Colonic mucosa (tissue), 4 donors: ENCODE results near the gene GPR35. TPM values are rescaled to one million over a fixed set of nuclear protein-coding genes. Genes with fewer than 3 reads are reported as not detected.

Source experiments
- DNase-seq: peaks from one replicate; pipeline ENCODE4 v3.0.0-alpha.2; 2020
- H3K27ac ChIP-seq: fragments of 200-600 bp; one replicate; pipeline ENCODE4 v1.8.0; 2021
- H3K27me3 ChIP-seq: fragments of 200-600 bp; one replicate; pipeline ENCODE4 v1.8.0; 2021
- H3K36me3 ChIP-seq: fragments of 200-600 bp; one replicate; pipeline ENCODE4 v1.8.0; 2021
- H3K4me1 ChIP-seq: fragments of 200-600 bp; one replicate; pipeline ENCODE4 v1.8.0; 2021; ENCODE audit warnings: mild to moderate bottlenecking
- H3K4me3 ChIP-seq: fragments of 200-600 bp; one replicate; pipeline ENCODE4 v1.8.0; 2021
- H3K9ac ChIP-seq, 2 donors: one replicate each; pipeline ENCODE4 v1.7.0; 2013; ENCODE audit warnings: control low read depth in 2 of 2, low read depth in 2 of 2, low read length in 2 of 2
- H3K9me3 ChIP-seq: fragments of 200-600 bp; one replicate; pipeline ENCODE4 v1.8.0; 2021
- CTCF ChIP-seq: fragments of 200-600 bp; IDR thresholded peaks from one replicate; pipeline ENCODE4 v1.8.0; 2022; ENCODE audit warnings: antibody characterized with exemption, mild to moderate bottlenecking
- intact Hi-C: fragments of 100-400 bp; cut with DNase I; formaldehyde crosslinking; loops from one replicate; pipeline ENCODE4 v1.14.1; 2022
- total RNA-seq, 2 donors: library from RNA; stranded (reverse); fragmentation: NEBNext Ultra II Directional in 1 of 2; extraction: Animal tissue kit (Norgen Biotek cat#: 25700) in 1 of 2; gene quantifications; one replicate each; pipeline ENCODE4 v1.2.1, GENCODE V29; 2021
- donor health status: healthy.
- donor health status: DM: no; HTN: no; CAD: no.
- donor health status: DM: no; HTN: no; CAD: no.

Gene GPR35
- total RNA-seq, 2 donors from 2014 or later: 64.4 to 92.2 TPM

GRCh38 chr2:240637116-240637900, 12.0 kb downstream of the GPR35 start:
- Histone ChIP-seq H3K27ac (no peak overlapping the region), H3K9ac (no peak overlapping the region), H3K27me3 (no peaks in the 10 kb centered on the region), H3K36me3 (no peaks in the 10 kb centered on the region), H3K9me3 (no peaks in the 10 kb centered on the region), H3K4me3 (no peak overlapping the region), H3K4me1 (no peaks in the 10 kb centered on the region)
- intact Hi-C loops: no loop called here
- no peak for TF ChIP-seq CTCF
- DNase-seq: no peak

GRCh38 chr2:240637901-240638345, 12.6 kb downstream of the GPR35 start:
- DNase-seq: no peak
- Histone ChIP-seq H3K9me3 (no peaks in the 10 kb centered on the region), H3K4me1 (no peaks in the 10 kb centered on the region), H3K27me3 (no peaks in the 10 kb centered on the region), H3K9ac (no peak overlapping the region), H3K36me3 (no peaks in the 10 kb centered on the region), H3K27ac (no peak overlapping the region), H3K4me3 (no peak overlapping the region)
- TF ChIP-seq CTCF: no peak
- intact Hi-C loops: no loop called here

GRCh38 chr2:240638512-240639160, 13.4 kb downstream of the GPR35 start:
- H3K27ac ChIP-seq: no peak overlapping the region
- H3K27me3 ChIP-seq: no peaks in the 10 kb centered on the region
- H3K36me3 ChIP-seq: no peaks in the 10 kb centered on the region
- TF ChIP-seq CTCF: no peak
- no peak overlapping the region for H3K9ac ChIP-seq
- DNase-seq: no peak
- no peaks in the 10 kb centered on the region for H3K9me3 ChIP-seq
- H3K4me1 ChIP-seq: no peaks in the 10 kb centered on the region
- H3K4me3 ChIP-seq: no peak overlapping the region
- intact Hi-C loops: no loop called here

GRCh38 chr2:240639566-240639965, 14.3 kb downstream of the GPR35 start:
- H3K36me3 ChIP-seq: no peaks in the 10 kb centered on the region
- H3K9me3 ChIP-seq: no peaks in the 10 kb centered on the region
- H3K27me3 ChIP-seq: no peaks in the 10 kb centered on the region
- DNase-seq: no peak
- no peak for TF ChIP-seq CTCF
- no peak overlapping the region for H3K4me3 ChIP-seq
- H3K27ac ChIP-seq: no peak overlapping the region
- intact Hi-C loops: no loop called here
- no peaks in the 10 kb centered on the region for H3K4me1 ChIP-seq
- H3K9ac ChIP-seq: no peak overlapping the region

GRCh38 chr2:240640939-240641338, 15.7 kb downstream of the GPR35 start:
- intact Hi-C loops: no loop called here
- Histone ChIP-seq H3K27ac (no peak overlapping the region), H3K4me1 (no peaks in the 10 kb centered on the region), H3K9me3 (no peaks in the 10 kb centered on the region), H3K9ac (no peak overlapping the region), H3K36me3 (no peaks in the 10 kb centered on the region), H3K4me3 (no peak overlapping the region), H3K27me3 (no peaks in the 10 kb centered on the region)
- DNase-seq: peak; percentile 51
- peak; percentile 28 for TF ChIP-seq CTCF
